ENCODE results near the gene FAM200B.
A peak's percentile ranks its signal among the peaks of the same experiment; 100 is the strongest.
"Not testable (repeated sequence)": the region's sequence is repeated elsewhere in the genome, so short reads cannot be mapped to it uniquely, and the experiment has no call there.

Gene FAM200B

DNA sequence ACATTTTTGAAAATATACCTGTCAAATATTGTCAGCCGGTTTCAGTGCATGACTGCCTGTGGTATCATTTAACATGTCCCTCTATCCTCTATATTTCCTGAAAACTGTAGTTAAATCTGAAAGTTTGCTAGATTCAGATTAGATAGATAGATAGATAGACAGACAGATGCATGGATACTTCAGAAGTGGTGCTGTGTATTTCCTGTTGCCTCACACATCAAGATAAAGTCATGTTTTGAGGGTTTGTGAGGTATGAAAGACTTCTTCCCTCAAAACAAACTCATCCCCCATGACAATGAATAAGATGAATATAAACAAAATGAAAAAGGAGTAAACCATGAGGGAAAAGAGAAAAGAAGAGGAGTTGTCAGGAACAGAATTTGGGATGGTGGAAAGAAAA lies 15.2 kb downstream of the FAM200B start:
- DNase-seq (ENCODE audit: low spot score): no peak

DNA sequence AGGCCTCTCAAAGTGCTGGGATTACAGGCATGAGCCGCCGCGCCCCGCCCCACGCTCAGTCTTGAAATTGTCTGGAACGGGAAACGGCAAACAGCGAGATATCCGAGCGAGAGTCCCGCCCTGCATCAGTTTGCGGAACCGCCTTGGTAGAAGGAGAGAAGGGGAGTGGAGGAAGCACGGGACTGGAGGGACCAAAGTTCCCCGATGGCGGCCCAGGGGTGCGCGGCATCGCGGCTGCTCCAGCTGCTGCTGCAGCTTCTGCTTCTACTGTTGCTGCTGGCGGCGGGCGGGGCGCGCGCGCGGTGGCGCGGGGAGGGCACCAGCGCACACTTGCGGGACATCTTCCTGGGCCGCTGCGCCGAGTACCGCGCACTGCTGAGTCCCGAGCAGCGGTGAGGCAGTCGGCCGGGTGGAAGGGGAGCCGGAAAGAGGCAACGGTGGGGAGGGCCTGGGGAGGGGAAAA lies 21.3 kb downstream of the FAM200B start, which contains the start of gene BST1:
Gene BST1, plus strand, starts transcription at position 125 of the 463 bp plus-strand sequence. Its CDS starts 80 bp downstream, at position 205.
- peak; percentile 75 for DNase-seq (ENCODE audit: low spot score)

DNA sequence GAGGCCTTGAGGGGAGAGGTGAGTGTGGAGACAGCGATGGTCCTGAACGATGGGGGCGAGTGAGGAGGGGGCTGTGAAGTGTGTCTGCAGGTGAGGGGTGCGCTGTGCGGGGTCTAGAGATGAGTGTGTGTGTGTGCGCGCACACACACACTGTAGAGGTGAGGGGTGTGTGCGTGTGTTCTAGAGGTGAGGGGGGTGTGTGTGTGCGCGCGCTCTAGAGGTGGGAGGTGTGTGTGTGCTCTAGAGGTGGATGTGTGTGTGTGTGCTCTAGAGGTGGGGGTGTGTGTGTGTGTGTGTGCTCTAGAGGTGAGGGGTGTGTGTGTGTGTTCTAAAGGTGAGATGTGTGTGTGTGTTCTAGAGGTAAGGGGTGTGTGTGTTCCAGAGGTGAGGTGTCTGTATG lies 21.8 kb downstream of the FAM200B start:
- no peak for DNase-seq (ENCODE audit: low spot score)

DNA sequence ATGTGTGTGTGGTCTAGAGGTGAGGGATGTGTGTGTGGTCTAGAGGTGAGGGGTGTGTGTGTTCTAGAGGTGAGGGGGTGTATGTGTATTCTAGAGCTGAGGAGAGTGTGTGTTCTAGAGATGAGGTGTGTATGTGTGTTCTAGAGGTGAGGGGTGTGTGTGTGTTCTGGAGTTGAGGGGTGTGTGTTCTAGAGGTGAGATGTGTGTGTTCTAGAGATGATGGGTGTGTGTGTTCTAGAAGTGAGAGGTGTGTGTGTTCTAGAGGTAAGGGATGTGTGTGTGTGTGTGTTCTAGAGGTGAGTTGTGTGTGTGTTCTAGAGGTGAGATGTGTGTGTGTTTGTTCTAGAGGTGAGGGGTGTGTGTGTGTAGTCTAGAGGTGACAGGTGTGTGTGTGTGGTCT lies 22.5 kb downstream of the FAM200B start:
- no peak for DNase-seq (ENCODE audit: low spot score)

DNA sequence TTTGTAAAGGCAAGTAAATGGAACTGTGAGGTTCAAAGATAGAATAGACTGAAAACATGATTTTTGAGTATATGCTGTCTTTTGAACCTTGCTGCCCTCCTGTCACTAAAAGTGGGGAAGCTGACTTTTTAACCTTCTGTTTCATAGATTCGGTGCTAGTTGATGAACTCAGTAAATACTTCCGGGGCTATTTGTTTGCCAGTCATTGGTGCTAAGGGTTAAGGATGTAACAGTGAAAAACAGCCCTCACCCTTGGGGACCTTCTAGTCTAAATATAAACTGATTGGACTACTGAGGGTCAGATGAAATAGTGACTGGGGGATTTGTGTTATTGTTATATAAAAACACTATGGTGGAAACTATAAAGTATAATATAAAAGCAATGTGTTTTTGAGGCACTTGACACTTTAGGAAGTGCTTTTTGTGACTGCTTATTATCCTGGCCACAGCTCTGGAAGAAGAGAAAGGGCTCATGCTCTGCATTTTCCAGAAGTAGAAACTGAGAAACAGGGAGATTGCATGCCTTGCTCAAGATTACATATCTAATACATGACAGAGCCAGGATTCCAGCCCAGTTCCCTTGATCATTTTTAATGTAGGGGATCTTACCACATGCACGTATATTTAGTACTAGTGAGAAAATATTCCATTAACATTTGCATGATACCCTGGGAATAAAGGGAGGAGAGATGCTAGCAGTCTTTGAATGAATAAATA lies 25.2 kb downstream of the FAM200B start:
- no peak for DNase-seq (ENCODE audit: low spot score)

DNA sequence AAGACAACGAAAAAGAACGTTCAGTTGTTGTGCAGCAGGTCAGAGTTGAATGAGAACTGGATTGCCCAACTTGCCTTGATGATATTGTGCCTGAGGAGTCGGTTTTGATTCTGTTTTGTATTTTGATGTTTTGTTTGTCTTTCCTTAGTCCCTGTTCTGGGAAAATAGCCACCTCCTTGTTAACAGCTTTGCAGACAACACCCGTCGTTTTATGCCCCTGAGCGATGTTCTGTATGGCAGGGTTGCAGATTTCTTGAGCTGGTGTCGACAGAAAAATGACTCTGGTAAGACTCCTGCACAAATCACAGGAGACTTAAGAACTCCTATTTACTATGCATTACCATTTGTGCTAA lies 25.7 kb downstream of the FAM200B start:
- no peak for DNase-seq (ENCODE audit: low spot score)

DNA sequence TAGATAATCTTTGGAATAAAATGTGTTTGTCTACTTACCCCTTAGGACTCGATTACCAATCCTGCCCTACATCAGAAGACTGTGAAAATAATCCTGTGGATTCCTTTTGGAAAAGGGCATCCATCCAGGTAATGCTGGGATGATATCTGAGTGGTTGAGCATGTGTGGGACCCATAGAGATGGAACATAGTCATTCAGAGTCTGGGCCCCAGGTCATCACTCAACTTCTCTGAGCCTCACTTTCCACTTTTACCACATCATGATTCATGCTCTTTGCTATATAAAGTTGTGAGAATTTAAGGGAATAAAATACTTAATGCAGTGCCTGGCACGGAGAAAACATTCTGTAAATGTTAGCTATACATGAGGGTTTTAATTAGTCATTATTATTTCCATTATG lies 30.1 kb downstream of the FAM200B start:
- DNase-seq (ENCODE audit: low spot score): no peak

DNA sequence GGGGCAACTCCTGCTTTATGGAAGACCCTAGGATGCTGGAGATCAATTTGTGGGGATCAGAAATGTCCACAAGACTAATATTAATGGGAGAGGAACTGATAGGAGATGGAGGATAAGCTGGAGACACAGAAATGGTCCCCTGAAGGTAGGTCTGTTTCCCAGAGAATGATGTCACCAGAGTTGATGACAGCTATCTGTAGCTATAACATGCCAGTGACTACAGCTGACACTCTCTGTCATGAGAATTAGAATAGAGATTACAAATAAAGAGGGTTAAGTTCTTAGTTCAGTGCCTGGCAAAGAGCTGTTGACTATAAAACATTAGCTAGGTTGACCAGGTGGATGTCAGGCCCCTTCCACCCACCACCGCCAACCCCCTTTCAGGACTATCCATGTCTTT lies 30.6 kb downstream of the FAM200B start:
- DNase-seq (ENCODE audit: low spot score): no peak

DNA sequence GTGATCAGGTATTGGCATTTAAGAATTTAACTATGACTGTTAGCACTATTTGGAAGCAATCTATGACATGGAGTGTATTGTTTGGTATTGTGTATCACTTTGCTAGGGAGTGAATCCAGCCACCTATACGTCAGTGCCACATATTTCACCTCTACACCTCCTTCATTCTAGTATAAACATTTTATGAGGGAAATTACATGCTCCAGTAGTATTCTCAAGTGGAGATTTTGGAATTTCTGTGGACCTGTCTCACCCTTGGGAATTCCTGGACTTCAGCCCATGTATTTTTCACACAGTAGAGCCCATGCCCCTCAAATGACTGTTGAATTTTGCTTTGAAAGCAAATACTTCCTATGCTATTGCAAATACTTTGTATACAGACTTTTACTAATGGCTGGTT lies 32.5 kb downstream of the FAM200B start:
- DNase-seq (ENCODE audit: low spot score): no peak

DNA sequence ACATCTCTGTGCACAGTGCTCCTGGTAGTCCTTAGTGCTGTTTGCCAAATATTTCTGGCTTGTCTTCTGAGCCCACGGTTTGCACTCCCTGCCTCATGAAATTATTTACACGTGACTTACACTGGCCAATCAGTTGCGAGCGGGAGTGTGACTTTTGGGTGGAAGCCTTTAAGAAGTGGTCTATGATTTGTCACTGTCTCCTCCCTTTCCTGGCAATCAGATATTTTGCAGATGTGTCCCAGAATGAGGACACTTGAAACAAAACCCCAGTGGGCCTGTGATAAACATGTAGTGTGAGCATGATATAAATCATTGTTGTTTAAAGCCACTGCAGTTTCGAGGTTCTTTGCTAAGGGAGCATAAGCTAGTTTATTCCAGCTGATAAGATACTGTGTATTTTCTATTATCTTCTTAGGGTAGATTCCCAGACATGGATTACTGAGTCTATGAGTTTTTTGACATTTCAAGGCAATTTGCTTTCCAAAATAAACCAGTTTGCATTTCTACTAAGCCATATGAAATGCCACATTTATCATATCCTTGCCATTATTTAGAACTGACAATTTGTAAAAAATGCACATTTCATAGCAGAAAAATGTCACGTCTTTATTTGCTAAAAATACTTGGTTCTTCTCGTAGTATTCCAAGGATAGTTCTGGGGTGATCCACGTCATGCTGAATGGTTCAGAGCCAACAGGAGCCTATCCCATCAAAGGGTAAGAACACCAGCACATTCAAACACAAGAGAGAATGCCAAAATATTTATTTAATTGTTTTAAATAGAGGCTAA lies 33.2 kb downstream of the FAM200B start:
- no peak for DNase-seq (ENCODE audit: low spot score)

DNA sequence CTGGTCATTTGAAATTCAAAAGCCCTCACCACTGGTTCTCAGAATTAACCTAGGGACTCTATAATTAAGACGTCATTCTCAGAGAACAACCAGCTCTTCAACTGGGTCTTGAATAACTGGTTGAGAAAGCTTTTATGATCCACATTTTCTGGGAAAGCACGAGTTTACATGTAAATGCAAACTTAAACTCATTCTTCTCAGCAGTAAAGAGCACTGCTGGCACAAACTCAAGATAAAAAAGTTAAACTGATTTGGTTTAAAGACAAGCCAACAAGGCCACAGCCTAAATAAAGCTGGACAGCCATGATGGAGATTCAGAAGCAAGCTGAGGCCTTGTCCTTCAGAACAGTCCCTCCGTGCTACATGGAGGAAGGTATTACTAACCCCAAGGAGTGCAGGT lies 34.5 kb downstream of the FAM200B start:
- DNase-seq (ENCODE audit: low spot score): no peak

DNA sequence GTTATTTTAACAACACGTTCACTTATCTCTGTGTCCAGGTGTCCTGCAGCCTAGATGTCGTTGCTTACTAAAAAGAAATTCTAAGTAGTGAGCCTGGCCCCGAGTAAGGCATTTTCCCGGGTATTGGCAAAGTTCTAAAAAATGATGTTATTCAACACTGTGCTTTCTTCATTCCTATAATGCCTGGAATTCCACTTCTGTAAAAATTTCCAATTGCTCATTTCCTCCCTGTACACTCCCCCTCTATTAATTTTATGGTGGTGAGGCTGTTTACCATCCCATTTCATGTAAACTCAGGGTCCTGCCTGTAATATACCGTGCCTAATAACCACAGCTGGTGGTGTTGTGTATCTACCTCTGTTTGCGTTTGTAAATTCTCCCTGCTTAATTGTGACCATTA lies 35.5 kb downstream of the FAM200B start:
- DNase-seq (ENCODE audit: low spot score): no peak

DNA sequence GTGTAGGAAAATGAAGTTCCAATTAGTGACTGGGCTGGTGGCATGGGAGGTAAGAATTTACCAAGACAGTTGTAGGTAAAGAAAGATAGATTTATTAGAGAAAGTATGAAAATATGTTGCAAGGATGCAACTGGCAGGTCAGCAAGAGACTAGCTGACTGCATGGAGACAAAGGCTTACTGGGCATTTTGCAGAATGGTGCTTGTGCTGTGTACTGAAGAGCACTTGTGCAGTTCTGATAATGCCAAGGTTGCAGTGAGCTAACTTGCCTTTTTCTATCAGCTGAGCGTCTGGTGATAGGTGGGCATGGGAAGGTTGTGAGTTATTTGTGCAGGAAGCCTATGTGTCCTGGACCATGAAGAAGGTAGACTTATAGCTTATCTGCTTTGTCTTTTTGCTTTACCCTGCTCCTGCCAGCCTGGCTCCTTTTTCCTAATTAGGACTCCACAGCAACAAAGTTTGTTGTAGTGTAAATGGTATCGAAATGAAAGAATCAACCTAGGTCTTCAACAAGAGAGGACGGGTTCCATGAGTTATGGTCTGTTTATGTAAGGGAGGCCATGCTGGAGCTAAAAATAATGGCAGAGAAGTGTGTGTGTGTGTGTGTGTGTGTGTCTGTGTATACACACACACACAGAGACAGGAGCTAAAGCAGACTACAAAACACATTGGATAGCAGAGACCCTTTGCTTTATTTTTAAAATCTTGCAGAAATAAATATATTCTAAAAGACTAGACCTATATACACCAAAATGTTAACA lies 36.2 kb downstream of the FAM200B start:
- DNase-seq (ENCODE audit: low spot score): no peak

DNA sequence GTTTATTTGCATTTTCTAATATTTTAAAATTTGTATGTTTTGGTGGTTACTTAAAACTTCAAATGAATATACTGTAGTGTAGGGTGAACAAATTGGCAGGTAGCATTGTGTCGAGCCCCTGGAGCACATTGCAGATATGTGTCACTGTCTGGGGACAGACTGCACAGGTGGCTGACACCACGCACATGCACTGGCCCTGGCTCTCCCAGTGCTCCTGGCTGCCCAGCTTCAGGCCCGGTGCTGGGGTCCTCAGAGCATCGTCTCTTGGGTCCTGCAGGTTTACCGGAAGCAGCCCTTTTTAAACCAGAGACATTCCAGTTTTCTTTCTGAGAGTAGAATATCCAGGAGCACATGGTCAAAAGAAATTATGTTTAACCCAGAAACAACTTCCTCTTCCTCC lies 36.8 kb downstream of the FAM200B start:
- no peak for DNase-seq (ENCODE audit: low spot score)

DNA sequence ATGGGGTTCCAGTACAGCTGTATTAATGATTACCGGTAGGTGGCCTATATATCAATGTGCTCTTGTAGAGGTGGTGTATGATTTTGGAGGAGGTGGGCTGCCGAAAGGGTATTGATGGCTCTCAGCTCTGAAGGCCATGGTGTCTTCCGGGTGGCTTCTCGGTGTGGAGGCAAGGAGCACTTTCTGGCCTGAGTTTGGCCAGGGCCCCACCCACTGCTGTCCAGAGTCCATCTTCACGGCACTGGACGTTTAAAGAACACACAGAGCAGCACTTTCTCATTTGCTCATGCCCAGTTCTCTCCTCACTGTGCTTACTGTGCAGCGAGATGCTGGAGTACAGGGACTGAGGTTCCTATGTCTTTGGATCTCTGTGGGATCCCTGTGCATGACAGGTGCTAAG lies 37.3 kb downstream of the FAM200B start:
- no peak for DNase-seq (ENCODE audit: low spot score)

DNA sequence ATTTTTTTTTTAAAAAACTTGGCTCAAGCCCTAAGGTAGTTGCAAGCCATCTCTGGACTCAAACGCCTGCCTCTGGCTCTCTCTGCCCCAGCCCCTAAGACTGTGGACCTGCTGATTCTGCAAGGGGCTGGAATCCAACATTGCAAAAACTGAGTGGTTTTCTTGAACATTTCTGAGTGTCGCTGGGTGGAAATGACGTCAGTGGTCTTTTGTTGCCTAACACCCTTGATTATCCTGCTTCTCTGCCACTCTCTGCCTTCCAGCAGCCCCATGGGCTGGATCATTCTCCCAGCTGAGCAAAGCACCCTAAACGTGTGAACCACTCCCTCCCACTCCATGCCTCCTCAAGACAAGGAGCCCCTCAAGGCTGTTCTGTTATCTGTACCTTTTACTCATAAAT lies 37.9 kb downstream of the FAM200B start:
- DNase-seq (ENCODE audit: low spot score): no peak

DNA sequence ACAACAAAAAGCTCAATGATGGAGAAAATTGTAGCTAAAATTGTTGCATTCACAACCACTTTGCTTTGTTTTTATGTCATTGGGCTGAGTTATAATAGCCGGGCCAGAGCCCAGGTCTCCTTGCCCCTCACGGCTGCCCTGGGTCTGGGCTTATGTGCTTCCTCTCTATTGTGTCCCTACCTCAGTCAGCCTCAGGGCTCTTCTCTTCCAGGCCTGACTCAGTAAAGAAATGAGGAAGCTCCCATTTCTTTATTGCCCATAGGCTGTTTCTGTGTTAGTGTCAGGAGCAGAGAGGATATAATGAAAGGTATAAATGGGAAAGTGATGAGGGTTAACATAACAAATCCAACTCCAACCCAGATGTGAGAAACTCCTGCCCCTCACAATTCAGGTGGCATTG lies 39.2 kb downstream of the FAM200B start:
- DNase-seq (ENCODE audit: low spot score): no peak

DNA sequence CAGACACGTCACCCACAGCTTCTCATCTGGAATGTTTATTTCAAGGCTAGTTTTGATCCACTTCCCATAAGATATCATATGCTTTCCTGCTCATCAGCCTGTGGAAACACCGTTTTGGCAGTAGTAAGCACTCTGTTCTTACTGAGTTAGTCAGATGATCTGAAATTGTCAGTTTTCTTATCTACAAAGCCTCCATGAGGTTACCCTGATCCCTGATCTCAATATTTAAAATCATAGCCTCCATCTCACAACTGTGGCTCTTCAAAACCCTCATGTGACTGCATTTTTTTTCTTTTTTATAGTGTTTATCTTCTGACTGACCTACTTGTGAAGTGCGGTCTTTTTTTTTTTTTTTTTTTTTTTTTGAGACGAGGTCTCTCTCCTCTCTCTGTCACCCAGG lies 44.0 kb downstream of the FAM200B start:
- no peak for DNase-seq (ENCODE audit: low spot score)

DNA sequence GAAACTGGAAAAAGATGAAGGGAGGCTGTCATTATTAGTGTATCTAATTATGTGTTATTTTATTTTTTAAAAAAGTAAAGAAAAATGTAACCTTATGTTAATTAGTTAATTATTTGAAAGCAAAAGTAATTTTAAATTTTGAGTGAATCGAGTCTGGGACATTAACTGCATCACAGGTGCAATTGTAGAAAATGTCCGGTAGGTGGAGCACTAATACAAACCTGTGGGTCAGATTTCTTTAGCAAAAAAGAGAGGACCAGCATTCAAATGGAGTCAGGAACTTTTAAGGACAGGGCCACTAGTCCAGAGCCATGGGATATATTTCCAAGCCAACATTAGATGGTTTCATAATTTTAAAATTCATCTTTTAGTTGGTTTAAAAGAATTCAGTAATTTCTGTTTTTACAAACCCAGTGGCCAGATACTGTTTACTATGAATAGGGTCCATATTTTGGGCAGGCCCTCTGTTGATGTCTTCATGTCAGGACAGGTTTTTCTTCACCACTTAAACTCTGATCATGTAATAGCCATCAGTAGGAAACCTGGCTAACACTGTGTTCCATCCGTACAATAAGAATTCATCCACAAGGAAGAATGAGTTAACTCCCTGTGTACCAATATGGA lies 48.4 kb downstream of the FAM200B start:
- DNase-seq (ENCODE audit: low spot score): no peak

DNA sequence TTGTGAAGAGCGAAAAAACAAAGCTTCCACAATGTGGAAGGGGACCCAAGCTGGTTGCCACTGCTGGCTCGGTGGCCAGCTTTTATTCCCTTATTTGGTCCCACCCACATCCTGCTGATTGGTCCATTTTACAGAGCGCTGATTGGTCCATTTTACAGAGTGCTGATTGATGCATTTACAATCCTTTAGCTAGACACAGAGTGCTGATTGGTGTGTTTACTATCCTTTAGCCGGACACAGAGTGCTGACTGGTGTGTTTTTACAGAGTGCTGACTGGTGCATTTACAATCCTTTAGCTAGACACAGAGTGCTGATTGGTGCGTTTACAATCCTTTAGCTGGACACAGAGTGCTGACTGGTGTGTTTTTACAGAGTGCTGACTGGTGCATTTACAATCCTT lies 51.4 kb downstream of the FAM200B start:
- DNase-seq (ENCODE audit: low spot score): not testable (repeated sequence)

DNA sequence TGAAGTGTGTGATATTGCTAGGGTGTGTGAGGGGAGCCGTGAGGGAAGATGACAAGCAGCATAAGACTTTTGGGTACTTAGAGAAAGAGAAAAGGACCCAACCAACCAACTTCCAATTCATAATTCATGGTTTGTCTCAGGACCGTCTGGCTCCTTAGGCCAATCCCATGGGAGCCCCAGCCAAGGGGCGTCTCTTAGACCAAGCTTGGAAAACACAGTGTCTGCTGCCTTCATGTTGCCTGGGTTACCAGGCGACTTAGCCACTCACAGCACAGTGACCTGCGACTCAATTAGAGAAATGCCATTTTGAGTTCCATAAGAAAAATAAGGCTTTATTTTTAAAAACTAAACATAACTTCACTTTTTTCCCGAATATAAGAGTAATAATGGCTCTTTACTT lies 53.9 kb downstream of the FAM200B start:
- no peak for DNase-seq (ENCODE audit: low spot score)

DNA sequence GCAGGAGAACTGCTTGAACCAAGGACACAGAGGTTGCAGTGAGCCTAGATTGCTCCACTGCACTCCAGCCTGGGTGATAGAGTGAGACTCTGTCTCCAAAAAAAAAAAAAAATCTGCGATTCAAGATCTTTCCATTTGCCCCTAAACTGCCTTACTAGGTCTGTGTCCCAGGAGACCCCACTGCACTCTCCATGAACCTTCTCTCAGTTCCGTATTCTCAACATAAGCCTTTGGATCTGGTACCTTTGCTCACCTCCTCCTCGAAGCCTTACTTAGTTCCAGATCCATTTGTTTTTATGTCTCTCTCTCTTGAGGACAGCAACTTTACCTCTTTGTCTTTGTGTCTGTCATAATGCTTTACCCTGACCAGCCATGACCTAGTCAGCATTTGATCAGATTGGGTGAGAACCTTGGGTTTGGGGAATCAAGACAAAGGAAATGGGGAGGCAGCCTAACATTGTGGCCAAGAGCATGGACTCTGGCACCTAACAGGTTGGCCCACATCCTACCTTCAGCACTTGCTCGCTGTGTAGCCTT lies 55.0 kb downstream of the FAM200B start:
- no peak for DNase-seq (ENCODE audit: low spot score)
